NCI-H524 (cell line): ENCODE data around the gene PDLIM4.

ENCODE experiments used
- DNase-seq, 2 experiments: peaks; one replicate each; lab custom pipeline; 2025; lab: John Stamatoyannopoulos, UW

The PDLIM4 gene

GRCh38 chr5:132253452-132254320, 3.8 kb upstream of the PDLIM4 start:
- DNase-seq = no peak

- no peak for DNase-seq
Observed at GRCh38 chr5:132254321-132254977, 3.0 kb upstream of the PDLIM4 start.

GRCh38 chr5:132256086-132256782, 1.3 kb upstream of the PDLIM4 start:
- no peak for DNase-seq

- DNase-seq = no peak
Observed at GRCh38 chr5:132256783-132257130, 739 bp upstream of the PDLIM4 start.

GRCh38 chr5:132258102-132259068, 889 bp downstream of the PDLIM4 start:
- DNase-seq = peak; percentile 33 to 76

- peak; percentile 34 to 75 for DNase-seq
Observed at GRCh38 chr5:132259069-132259851, 1.8 kb downstream of the PDLIM4 start.

GRCh38 chr5:132260051-132260450, 2.6 kb downstream of the PDLIM4 start:
- DNase-seq = no peak

GRCh38 chr5:132260714-132261551, 3.4 kb downstream of the PDLIM4 start:
- no peak for DNase-seq

GRCh38 chr5:132261881-132262845, 4.7 kb downstream of the PDLIM4 start:
- no peak for DNase-seq

GRCh38 chr5:132262882-132263547, 5.5 kb downstream of the PDLIM4 start:
- DNase-seq = no peak

- DNase-seq = no peak
Observed at GRCh38 chr5:132263548-132264261, 6.2 kb downstream of the PDLIM4 start.

- DNase-seq = no peak
Observed at GRCh38 chr5:132264546-132265335, 7.2 kb downstream of the PDLIM4 start.

GRCh38 chr5:132265336-132266030, 8.0 kb downstream of the PDLIM4 start:
- DNase-seq = no peak

- no peak for DNase-seq
Observed at GRCh38 chr5:132266031-132266835, 8.7 kb downstream of the PDLIM4 start.

GRCh38 chr5:132266836-132267160, 9.3 kb downstream of the PDLIM4 start:
- DNase-seq = no peak
